BJ (cell line): ENCODE data around the gene METAP2. TPM values are rescaled to one million over a fixed set of nuclear protein-coding genes. Genes with fewer than 3 reads are reported as not detected.
"Not testable (repeated sequence)": the region's sequence is repeated elsewhere in the genome, so short reads cannot be mapped to it uniquely, and the experiment has no call there.

Experiments used
- CTCF ChIA-PET: fragments of 350-600 bp; formaldehyde crosslinking; extraction: SDS; loops from one replicate; lab custom pipeline; 2021; ENCODE audit warnings: antibody characterized with exemption, inconsistent platforms; lab: Yijun Ruan, JAX
- POLR2A ChIA-PET: fragments of 300-600 bp; sonication (Branson Sonifier 250); formaldehyde crosslinking; extraction: SDS; loops from one replicate; lab custom pipeline; 2021; ENCODE audit warnings: antibody characterized with exemption; lab: Charles Lee
- DNase-seq: peaks from one replicate; pipeline ENCODE4 v3.0.0-alpha.2; 2011; ENCODE audit warnings: low read depth
- H3K27me3 ChIP-seq: 2 replicates; pipeline ENCODE4 v1.6.0; 2011; ENCODE audit warnings: low read length; ENCODE audit not compliant: control insufficient read depth, insufficient read depth
- H3K36me3 ChIP-seq: 2 replicates; pipeline ENCODE4 v1.5.1; 2011; ENCODE audit warnings: low read length; ENCODE audit not compliant: control insufficient read depth, insufficient read depth
- H3K4me3 ChIP-seq: 2 replicates; pipeline ENCODE4 v1.5.1; 2011; ENCODE audit warnings: low read depth, mild to moderate bottlenecking, control low read depth, low read length
- polyA plus RNA-seq: library from polyadenylated mRNA; depleted of rRNA; stranded (reverse); fragments of >200 nt; gene quantifications from 2 replicates; pipeline ENCODE4 v1.2.3, GENCODE V29; 2011
- TF ChIP-seq, protein P1 (sequence below): IDR thresholded peaks from 2 replicates; pipeline ENCODE4 v1.5.1; 2011; ENCODE audit warnings: low read depth, mild to moderate bottlenecking, control low read depth, inconsistent platforms, low read length, moderate library complexity; ENCODE audit not compliant: insufficient read depth

METAP2 gene
- polyA plus RNA-seq, 1 experiment, result 32.2 TPM

DNA sequence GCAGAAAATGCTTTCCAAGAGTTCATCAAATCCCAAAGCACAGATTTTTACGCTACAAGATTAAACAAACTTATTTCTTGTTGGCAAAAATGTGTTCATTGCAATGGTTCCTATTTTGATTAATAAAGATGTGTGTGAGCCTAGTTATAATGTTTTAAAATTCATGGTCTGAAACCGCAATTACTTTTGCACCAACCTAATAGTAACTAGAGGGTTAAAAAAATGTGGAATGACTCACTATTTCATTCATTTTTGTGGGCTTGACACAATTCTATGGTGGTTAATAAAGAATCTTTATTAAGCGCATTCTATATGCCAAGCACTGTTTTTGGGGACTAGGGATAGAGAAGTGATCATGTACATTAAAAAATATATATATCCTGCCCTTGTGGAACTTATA is 38.6 kb upstream of the METAP2 start:
- CTCF ChIA-PET, result no interaction called here
- TF ChIP-seq, protein P1, sequence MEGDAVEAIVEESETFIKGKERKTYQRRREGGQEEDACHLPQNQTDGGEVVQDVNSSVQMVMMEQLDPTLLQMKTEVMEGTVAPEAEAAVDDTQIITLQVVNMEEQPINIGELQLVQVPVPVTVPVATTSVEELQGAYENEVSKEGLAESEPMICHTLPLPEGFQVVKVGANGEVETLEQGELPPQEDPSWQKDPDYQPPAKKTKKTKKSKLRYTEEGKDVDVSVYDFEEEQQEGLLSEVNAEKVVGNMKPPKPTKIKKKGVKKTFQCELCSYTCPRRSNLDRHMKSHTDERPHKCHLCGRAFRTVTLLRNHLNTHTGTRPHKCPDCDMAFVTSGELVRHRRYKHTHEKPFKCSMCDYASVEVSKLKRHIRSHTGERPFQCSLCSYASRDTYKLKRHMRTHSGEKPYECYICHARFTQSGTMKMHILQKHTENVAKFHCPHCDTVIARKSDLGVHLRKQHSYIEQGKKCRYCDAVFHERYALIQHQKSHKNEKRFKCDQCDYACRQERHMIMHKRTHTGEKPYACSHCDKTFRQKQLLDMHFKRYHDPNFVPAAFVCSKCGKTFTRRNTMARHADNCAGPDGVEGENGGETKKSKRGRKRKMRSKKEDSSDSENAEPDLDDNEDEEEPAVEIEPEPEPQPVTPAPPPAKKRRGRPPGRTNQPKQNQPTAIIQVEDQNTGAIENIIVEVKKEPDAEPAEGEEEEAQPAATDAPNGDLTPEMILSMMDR, result no peak

DNA sequence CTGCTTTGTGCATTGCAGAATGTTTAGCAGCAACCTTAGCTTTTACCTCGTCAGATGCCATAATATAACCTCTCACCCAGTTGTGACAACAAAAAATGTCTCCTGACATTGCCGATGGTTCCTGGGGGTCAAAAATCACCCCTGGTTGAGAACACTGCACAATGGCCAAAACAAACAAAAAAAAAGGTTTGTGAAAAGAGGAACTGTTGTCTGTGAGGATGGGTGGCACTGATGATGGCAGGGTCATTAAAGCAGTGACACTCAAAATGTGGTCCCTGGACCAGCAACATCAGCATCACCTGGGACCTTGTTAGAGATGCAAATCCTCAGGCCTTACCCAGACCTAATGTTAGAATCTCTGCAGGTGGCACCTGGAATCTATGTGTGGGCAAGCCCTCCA is 36.4 kb upstream of the METAP2 start:
- Histone ChIP-seq H3K36me3 (no peaks in the 10 kb centered on the region), H3K4me3 (no peak overlapping the region), H3K27me3 (no peaks in the 10 kb centered on the region)
- TF ChIP-seq, protein P1, result no peak
- ChIA-PET CTCF (no interaction called here), POLR2A (no interaction called here)
- no peak for DNase-seq

More for the DNA sequence above, 38.6 kb upstream of the METAP2 start:
- Histone ChIP-seq H3K36me3 (no peaks in the 10 kb centered on the region), H3K4me3 (no peak overlapping the region), H3K27me3 (no peaks in the 10 kb centered on the region)
- POLR2A ChIA-PET, result no interaction called here
- DNase-seq, result no peak

DNA sequence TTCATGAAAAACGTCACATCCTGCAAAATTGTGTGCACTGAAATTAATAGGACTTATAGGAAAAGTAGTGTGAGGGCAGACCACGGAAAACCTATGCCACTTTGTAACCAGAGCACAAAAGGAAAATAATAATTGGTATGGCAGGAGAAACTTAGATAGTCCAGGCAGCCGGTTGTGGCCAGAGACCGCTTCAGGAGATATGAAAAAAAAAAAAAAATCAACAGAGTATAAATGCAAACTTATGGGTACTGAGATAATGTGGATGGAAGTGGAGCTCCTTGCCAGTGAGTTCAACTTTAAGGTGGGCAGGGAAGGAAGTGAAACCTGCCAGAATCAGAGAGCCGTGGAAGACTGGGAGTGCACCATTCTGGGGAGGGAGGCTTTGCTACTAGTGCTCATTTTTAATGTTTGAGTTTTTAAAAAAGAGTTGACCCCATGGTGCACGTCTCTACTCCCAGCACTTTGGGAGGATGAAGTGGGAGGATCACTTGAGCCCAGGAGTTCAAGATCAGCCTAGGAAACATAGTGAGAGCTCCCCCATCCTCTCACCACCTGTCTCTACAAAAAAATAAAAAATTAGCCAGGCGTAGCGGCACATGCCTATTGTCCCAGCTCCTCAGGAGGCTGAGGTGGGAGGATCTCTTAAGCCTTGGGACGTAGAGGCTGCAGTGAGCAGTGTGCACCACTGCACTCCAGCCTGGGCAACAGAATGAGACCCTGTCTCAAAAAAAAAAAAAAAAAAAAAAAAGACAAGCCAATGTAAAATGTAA is 34.3 kb upstream of the METAP2 start:
- ChIA-PET POLR2A (no interaction called here), CTCF (interaction anchor here (0.6 kb wide), 1 partner anchor 18 kb away, joined by 5 read pairs; no protein-coding TSS in a partner anchor)
- no peaks in the 10 kb centered on the region for H3K27me3 ChIP-seq
- DNase-seq, result no peak
- TF ChIP-seq, protein P1, result no peak
- H3K4me3 ChIP-seq, result no peak overlapping the region
- no peaks in the 10 kb centered on the region for H3K36me3 ChIP-seq

DNA sequence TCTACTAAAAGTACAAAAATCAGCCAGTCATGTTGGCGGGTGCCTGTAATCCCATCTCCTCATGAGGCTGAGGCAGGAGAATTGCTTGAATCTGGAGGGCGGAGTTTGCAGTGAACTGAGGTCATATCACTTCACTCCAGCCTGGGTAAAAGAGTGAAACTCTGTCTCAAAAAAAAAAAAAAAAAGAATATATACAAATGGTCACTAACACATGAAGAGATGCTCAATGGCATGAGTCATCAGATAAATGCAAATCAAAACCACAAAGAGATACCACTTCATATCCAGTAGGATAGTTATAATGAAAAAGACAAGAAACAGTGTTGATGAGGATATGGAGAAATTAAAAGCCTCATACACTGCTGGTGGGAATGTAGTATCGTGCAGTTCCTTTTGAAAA is 33.6 kb upstream of the METAP2 start:
- TF ChIP-seq, protein P1, result no peak
- DNase-seq, result no peak
- Histone ChIP-seq H3K36me3 (no peaks in the 10 kb centered on the region), H3K4me3 (no peak overlapping the region), H3K27me3 (peaks cover 2% of the 10 kb centered on the region)
- ChIA-PET CTCF (no interaction called here), POLR2A (no interaction called here)

DNA sequence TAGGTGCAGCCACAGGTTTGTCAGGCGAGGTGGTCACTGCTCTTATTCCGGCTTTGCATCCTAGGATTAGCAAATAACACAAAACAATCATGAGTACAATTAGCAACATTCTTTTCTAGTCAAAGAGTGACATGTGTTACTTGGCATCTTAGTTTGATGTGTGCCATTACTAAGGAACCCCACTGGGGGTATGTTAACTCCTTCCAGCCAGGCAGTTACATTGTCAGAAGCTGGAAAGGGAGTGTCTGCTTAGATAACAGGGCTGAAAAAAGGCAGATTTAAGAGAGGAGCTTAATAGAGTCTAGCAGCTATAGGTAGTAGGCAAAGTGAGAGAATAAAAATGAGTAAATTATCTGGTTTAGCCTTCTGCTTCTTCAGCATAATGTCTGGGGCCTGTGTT is 30.5 kb upstream of the METAP2 start:
- POLR2A ChIA-PET, result no interaction called here
- peaks cover 2% of the 10 kb centered on the region for H3K27me3 ChIP-seq
- DNase-seq, result no peak
- CTCF ChIA-PET, result interaction anchor here (0.5 kb wide), 1 partner anchor 1373 kb away, joined by 3 read pairs; no protein-coding TSS in a partner anchor
- H3K4me3 ChIP-seq, result no peak overlapping the region
- TF ChIP-seq, protein P1, result no peak
- no peaks in the 10 kb centered on the region for H3K36me3 ChIP-seq

DNA sequence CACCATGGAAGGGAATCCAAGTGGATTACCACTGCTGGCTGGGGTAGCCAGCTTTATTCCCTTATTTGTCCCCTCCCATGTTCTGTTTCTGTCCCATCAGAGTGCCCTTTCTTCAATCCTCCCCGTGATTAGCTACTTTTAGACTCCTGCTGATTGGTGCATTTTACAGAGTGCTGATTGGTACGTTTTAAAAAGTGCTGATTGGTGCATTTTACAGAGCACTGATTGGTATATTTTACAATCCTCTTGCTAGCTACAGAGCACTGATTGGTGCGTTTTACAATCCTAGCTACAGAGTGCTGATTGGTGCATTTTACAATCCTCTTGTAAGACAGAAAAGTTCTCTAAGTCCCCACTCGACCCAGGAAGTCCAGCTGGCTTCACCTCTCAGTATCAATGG is 28.9 kb upstream of the METAP2 start:
- DNase-seq, POLR2A ChIA-PET, H3K27me3 ChIP-seq, H3K36me3 ChIP-seq, H3K4me3 ChIP-seq: not testable (repeated sequence)
- CTCF ChIA-PET, result interaction anchor here (1.4 kb wide), 1 partner anchor 29 kb away, joined by 4 read pairs; the partner anchor contains the start of gene METAP2
